ENCODE measurements around the gene COL27A1.

COL27A1 gene

GRCh38 chr9:114168281-114169028, 13.1 kb downstream of the COL27A1 start:
- no peak for DNase-seq (ENCODE audit: low spot score)

- DNase-seq (ENCODE audit: low spot score) = peak; percentile 80
Observed at GRCh38 chr9:114169029-114169951, 14.0 kb downstream of the COL27A1 start.

GRCh38 chr9:114169952-114170770, 14.8 kb downstream of the COL27A1 start:
- DNase-seq (ENCODE audit: low spot score) = no peak

GRCh38 chr9:114170771-114171461, 15.6 kb downstream of the COL27A1 start:
- DNase-seq (ENCODE audit: low spot score) = no peak

- no peak for DNase-seq (ENCODE audit: low spot score)
Observed at GRCh38 chr9:114171500-114171899, 16.2 kb downstream of the COL27A1 start.

- peak; percentile 81 for DNase-seq (ENCODE audit: low spot score)
Observed at GRCh38 chr9:114172981-114173833, 17.9 kb downstream of the COL27A1 start.

- DNase-seq (ENCODE audit: low spot score) = no peak
Observed at GRCh38 chr9:114174557-114174875, 19.2 kb downstream of the COL27A1 start.

- no peak for DNase-seq (ENCODE audit: low spot score)
Observed at GRCh38 chr9:114174876-114175771, 19.8 kb downstream of the COL27A1 start.

GRCh38 chr9:114176624-114177291, 21.4 kb downstream of the COL27A1 start:
- no peak for DNase-seq (ENCODE audit: low spot score)

GRCh38 chr9:114177423-114178064, 22.2 kb downstream of the COL27A1 start:
- peak; percentile 87 for DNase-seq (ENCODE audit: low spot score)

GRCh38 chr9:114178076-114178475, 22.7 kb downstream of the COL27A1 start:
- no peak for DNase-seq (ENCODE audit: low spot score)

GRCh38 chr9:114178756-114179450, 23.6 kb downstream of the COL27A1 start:
- DNase-seq (ENCODE audit: low spot score) = no peak

GRCh38 chr9:114179516-114179915, 24.2 kb downstream of the COL27A1 start:
- DNase-seq (ENCODE audit: low spot score) = no peak

GRCh38 chr9:114180696-114181606, 25.6 kb downstream of the COL27A1 start:
- peak; percentile 80 for DNase-seq (ENCODE audit: low spot score)

- DNase-seq (ENCODE audit: low spot score) = peak; percentile 64
Observed at GRCh38 chr9:114181607-114182409, 26.5 kb downstream of the COL27A1 start.

GRCh38 chr9:114183006-114183405, 27.7 kb downstream of the COL27A1 start:
- no peak for DNase-seq (ENCODE audit: low spot score)
